HG03064 (cell line): ENCODE results near the gene PDE4DIP.
"Not testable (repeated sequence)": the region's sequence is repeated elsewhere in the genome, so short reads cannot be mapped to it uniquely, and the experiment has no call there.

Experiments used
- ATAC-seq: cut with Tn5 transposase; IDR thresholded peaks from one replicate; pipeline ENCODE4 v1.9.1; 2021; ENCODE audit warnings: low read depth; ENCODE audit not compliant: unreplicated experiment

Gene PDE4DIP

DNA sequence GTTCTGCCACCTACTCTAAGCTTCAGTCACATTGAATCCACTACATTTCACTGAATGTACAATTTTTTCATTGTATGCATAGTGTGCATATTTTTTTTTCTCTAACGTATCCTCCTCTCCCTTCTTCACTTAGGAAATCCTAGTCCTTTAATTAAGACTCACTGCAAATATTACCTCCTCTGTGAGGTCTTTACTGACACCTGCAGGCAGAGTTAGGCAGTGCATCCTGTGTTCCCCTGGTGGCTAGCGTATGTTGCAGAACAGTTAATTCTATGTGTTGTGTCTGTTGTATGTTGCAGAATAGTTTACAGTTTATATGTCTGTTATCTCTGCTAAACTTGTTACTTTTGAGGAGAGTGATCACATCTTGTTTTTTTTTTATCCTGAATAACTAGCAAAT lies 121.9 kb downstream of the PDE4DIP start:
- ATAC-seq, result not testable (repeated sequence)

- ATAC-seq, result not testable (repeated sequence)
These were observed 123.4 kb downstream of the PDE4DIP start for GRCh38 chr1:148967580-148967979.

DNA sequence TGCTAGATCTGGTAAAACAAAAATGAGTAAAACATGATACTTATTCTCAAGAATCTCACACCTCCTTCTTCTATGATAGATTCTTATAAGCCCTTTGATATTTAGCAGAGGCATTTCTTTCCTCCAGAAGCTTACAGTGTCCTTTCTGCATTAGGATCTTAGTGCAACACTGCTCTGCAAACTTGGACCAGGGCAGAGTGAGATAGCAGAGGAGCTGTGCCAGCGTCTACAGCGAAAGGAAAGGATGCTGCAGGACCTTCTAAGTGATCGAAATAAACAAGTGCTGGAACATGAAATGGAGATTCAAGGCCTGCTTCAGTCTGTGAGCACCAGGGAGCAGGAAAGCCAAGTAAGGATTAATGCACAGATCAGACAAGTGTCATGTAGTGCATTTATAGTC lies 124.5 kb downstream of the PDE4DIP start:
- not testable (repeated sequence) for ATAC-seq

GRCh38 chr1:148969126-148969525 lies 124.9 kb downstream of the PDE4DIP start:
- ATAC-seq, result not testable (repeated sequence)

GRCh38 chr1:148975453-148975852 lies 131.2 kb downstream of the PDE4DIP start:
- not testable (repeated sequence) for ATAC-seq

DNA sequence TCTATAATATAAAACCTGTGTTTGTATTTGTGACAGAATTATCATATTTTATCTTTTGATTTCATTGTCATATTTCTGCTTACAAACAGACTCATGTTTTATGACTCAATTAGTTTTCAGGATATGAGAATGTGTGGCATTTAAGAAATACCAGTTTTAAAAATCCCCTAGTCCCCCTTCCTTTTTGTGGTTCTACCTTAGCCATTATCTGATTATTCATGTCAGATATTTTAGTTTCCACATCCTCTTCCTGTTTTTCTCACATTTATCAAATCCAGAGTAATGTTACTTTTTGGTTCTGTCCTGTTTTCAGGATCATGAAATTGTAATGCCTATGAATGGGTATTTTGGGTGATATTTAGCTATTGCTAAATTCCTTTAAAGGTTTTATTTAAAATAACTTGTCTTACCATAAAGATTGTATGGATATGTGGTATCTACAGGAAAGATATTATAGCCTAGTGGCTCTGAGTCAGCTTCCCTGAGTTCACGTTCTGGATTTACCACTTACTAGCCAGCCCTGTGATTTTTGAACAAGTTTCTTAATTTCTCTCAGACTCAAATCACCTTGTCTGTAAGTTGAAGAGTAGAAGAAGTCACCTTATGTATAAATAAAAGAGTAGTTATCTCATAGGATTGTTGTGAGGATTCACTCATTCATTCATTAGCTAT lies 131.8 kb downstream of the PDE4DIP start:
- not testable (repeated sequence) for ATAC-seq

- ATAC-seq, result not testable (repeated sequence)
These were observed 133.6 kb downstream of the PDE4DIP start for GRCh38 chr1:148977785-148978184.

- not testable (repeated sequence) for ATAC-seq
These were observed 145.2 kb downstream of the PDE4DIP start for GRCh38 chr1:148989378-148989777.

- ATAC-seq, result not testable (repeated sequence)
These were observed 146.1 kb downstream of the PDE4DIP start for GRCh38 chr1:148990233-148990788.

DNA sequence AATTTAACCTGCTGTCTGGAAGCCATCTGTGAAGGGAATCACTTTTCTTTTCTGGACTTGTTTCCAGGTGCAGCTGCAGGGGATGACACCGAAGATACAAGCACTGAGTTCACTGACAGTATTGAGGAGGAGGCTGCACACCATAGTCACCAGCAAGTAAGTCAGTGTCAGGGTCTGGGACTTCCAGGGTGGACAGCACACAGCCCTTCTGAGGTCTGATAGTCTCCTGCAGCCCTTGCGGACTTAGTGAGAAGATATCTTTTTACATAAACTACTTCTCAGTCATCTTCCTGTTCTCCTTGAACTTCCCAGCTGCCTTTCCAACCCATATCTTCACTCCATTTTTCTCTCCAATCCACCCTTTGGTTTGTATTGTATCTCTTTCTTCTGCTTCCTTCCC lies 147.6 kb downstream of the PDE4DIP start:
- ATAC-seq, result not testable (repeated sequence)

DNA sequence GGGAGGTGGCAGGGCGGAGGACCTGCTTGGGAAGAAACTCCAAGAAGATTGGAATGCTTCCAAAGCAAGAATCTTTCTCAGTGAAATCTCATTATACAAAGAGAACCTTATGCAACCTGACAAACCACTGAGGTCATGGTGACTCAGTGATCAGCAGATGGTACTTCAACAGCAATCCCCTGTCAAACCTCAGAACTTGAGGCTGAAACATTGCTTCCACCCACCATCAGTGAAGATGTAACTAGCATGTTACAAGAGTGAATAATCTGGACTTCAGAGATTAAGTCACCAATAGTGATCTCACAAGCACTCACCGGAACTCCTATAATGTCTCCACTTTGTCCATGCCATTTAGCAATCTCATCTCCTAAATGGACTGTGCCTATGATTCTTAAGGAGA lies 148.1 kb downstream of the PDE4DIP start:
- not testable (repeated sequence) for ATAC-seq

GRCh38 chr1:148996449-148997224 lies 152.4 kb downstream of the PDE4DIP start:
- ATAC-seq, result not testable (repeated sequence)

- ATAC-seq, result not testable (repeated sequence)
These were observed 153.2 kb downstream of the PDE4DIP start for GRCh38 chr1:148997405-148997804.

GRCh38 chr1:149002664-149003063 lies 158.4 kb downstream of the PDE4DIP start:
- ATAC-seq, result not testable (repeated sequence)

- not testable (repeated sequence) for ATAC-seq
These were observed 164.1 kb downstream of the PDE4DIP start for GRCh38 chr1:149008326-149008725.

DNA sequence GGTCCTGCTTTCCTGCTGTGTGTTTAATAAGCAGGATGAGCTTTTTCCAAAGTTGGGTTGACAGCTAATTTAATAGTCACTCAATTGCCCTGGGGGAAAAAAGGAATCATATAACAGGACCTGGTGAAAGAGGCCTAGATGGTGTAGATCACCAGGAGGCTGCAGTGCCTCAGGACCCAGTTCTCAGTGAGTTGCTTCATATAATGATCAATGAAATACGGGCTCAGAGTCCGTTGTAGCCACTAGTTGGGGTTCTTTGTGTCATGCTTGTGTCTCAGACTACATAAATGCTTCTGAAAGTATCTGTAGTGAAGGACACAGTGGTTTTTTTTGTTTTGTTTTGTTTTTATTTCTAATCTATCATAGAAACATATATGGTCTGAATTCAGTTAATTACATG lies 164.5 kb downstream of the PDE4DIP start:
- ATAC-seq, result not testable (repeated sequence)

- not testable (repeated sequence) for ATAC-seq
These were observed 165.5 kb downstream of the PDE4DIP start for GRCh38 chr1:149009761-149010160.

GRCh38 chr1:149012599-149012998 lies 168.4 kb downstream of the PDE4DIP start:
- ATAC-seq, result not testable (repeated sequence)

- ATAC-seq, result not testable (repeated sequence)
These were observed 169.3 kb downstream of the PDE4DIP start for GRCh38 chr1:149013513-149013912.

DNA sequence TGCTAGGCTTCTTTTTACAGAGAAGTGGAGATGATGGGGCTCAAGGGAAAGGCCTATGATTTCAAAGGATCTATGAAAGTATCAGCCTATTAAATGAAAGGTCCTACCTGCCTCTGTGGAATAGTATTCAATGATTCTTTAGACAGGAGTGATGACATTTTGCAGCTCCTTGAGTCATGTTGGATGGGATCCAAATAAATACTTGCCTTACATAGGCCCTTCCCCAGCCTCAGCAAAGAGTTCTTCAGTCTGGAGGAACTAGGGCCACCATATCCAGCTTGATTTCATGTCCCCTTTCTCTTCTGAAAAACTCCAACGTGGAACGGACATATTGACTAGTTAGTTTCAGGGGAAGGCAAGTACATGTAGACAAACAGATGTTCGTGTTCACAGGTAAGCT lies 171.3 kb downstream of the PDE4DIP start:
- not testable (repeated sequence) for ATAC-seq

DNA sequence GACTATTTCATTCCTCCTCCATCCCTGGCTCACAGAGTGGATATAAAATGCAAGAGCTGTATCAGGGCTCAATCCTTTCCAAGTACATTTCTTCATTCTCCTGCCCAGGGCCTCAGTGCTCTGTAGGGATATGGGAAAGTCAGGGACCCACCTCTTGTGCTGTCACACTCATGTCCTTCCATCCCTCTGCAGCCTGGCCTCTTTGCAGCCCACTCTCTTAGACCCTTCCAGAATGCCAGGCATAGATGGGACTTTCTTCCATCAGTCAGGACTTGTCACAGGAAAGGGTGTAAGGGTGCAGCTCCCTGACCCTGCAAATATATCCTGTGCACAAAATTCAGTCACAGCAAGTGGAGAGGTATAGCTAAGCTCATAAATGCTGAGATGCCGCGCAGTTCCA lies 172.4 kb downstream of the PDE4DIP start:
- ATAC-seq, result not testable (repeated sequence)
